GM19035 (cell line): Measurements from ENCODE around the gene ULBP1.
A peak's percentile ranks its signal among the peaks of the same experiment; 100 is the strongest.
"Not testable (repeated sequence)": the region's sequence is repeated elsewhere in the genome, so short reads cannot be mapped to it uniquely, and the experiment has no call there.

Experiments
- ATAC-seq: cut with Tn5 transposase; IDR thresholded peaks from one replicate; pipeline ENCODE4 v1.9.1; 2021; ENCODE audit not compliant: unreplicated experiment

The ULBP1 gene

DNA sequence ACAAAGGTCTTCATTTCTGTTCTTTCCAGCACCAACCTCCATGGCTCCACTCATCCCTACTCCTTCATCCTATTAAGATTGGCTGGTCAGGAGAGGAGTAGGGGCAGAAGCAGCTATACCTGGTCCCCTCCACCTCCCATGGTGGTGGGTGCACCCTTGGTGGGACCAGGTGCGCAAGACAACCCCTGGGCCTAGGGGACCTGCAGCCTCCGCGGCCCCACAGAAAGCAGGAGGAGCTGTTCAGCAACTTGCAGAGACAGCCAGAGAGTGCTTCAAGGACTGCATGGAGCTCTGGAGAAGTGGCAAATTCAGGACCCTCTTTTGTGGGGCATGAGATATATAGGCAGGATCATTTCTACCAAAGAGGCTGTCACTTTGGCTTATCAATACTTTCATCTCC, 12.1 kb upstream of the ULBP1 start:
- no peak for ATAC-seq

DNA sequence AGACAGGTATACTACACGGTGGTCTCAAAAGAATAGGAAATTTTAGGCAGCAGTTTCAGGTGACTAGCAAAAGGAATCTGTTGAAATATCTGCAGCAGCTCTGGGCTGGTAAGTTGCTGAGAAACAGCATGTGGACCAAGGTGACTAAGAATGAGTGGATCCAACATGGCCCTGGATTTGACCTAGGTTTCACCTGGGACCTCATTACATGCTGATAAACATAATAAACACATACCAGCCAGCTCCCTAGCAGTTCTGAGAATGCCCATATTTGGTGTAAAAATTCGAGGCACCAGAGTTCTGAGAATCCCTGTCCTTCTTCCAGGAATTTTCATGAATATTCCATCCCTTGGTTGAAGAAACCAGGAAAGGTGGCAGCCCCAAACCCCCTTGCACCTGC, 10.4 kb upstream of the ULBP1 start:
- not testable (repeated sequence) for ATAC-seq

DNA sequence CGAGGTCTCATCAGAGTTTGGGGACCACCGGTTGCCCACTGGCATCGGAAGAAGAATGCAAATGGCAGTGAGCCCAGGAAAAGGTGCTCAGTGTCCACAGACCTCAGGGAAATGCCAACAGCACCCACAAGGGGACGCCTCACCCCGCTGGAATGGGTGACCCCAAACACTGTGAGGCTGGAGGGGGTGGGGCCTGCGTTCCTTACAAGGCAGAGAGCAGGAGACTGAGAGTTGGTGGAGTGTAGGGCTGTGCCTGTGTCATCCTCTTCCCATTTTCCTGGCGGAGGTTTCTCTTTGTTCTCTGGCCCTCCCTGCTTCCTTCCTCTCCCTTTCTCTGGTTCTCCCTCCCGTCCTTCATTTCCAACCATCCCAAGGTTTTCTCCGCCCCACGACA, 9.8 kb upstream of the ULBP1 start:
- ATAC-seq, result not testable (repeated sequence)

DNA sequence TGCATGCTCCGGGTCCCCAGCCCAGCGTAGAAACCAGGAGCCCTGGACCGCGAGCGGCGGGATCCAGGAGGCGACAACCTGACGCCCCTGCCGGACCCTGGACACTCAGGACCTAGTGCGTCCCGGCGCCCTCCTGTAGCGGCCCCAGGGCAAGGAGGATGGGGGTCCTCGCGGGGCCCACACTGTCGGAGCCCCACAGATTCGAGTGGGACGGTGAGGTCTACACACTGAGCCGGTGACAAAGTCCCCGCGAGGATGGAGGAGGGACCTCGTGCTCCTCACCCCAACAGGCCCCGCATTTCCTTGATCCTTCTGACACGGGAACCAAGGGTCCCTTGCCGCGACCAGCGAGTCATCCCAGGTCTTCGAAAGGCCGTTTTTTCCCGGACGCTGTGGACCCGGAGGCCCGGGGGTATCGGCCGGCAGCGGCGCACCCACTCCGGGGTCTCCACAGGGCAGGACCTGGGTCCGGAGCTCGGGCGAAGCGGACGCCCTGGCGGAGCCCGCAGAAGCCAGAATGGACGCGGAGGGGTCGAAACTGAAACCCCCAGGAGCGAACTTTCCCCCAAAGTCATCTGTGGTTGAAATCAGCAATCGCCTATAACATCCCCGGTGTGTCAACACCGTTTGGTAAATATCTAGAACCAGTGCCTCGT, 9.3 kb upstream of the ULBP1 start:
- ATAC-seq, result not testable (repeated sequence)

DNA sequence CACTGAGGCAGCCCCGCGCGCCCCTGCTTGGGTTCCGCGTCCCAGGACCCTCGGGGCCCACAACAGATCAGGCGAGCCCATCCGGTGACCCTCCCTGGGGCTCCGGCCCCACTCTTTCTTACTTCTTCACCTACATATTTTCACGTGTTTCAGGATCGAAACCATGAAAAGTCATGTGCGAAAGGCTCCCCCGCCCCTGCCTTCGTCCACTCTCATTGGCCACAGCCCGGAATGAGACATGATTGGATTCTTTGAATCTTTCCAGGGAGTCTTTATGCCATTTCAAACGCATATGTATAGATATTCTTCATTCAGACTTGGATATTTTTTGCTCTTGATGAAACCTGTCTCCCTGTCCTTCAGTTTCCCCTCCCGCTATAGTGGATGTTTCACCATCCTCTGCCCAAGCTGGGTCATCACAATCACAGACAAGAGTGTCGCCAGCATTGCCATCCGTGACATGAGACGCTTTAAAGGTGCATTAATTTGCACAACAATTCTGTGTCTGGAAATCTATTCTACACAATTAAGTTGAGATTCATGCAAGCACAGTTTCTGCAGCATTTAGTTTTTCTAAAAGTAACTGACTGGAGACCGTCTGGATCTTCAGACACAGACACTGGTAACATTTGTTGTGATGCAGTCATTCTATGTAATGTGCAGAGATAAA, 8.6 kb upstream of the ULBP1 start:
- not testable (repeated sequence) for ATAC-seq

DNA sequence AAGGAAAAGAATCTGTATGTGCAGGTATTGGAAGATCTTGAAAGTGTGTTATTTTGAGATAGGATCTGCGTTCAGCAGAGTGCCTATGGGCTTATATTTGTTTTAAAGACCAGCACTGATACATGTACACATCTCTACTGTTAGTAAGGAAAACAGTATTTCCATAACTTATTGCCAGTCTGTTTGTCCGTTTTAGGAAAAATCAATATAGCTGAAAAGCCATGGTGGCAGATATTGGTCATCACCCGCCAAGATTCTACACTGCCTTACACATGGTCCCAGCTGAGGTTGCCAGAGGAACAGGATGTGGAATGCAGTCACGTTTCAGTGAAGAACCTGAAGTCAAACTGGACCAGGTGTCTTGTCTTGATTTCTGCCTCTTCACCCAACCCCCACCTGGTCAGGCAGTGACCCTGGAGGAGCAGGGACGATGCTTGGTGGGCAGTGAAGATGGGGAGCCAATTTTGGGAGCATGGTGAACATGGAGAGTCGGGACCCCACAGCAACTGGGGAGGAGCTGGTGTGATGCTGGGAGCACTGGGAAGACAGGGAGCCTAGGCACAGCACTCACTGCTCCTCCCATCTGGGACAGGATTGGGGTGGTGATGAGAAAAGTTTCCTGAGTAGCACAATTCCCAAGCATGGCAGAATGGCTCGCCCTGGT, 8.0 kb upstream of the ULBP1 start:
- ATAC-seq, result not testable (repeated sequence)

DNA sequence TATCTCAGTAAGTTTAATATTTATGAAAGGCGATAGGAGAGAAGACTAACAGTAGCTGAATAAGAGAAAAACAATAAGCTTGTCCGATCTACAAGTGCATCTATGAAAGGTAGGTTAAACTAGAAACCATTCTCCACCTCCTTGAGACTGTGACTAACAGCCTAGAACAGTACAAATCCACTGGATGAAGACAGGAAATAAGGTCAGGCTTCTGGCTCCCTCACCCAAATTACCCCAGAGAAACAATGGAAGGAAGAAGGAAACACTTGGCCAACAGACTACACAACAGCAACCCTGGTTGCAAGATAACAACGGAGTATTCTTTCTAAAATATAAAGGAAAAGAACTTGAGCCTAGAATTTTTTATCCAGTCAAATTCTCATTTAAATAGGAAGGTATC, 5.6 kb upstream of the ULBP1 start:
- not testable (repeated sequence) for ATAC-seq

DNA sequence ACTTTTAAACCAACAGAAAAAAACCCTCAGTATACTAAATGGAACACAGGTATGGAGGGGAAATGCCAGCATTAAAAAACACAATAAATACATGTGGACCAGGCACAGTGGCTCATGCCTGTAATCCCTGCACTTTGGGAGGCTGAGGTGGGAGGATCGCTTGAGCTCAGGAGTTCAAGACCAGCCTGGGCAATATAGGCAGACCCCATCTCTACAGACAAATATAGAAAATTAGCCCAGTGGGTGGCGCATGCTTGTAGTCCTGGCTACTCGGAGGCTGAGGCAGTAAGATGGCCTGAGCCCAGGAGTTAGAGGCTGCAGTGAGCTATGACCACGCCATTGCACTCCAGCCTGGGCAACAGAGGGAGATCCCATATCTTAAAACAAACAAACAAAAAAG, 3.9 kb upstream of the ULBP1 start:
- ATAC-seq, result not testable (repeated sequence)

DNA sequence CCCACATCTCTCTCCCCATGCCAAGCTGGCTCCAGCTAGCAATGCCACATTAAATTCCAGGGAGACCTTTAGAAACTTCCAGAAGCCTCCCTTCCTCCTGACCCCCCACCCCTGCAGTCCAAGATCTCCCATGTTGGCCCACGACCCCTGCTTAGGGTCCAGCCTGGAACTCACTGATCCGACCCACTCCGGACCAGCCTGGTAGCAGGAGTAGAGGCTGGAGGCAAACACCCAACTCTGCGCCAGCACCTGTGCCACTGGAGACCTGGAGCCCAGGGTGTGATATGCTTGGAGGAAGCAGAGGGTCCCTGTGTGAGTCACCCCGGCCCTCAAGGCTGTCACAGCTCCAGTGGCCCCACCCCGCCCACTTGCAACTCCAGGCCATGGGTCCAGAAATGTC, 3.3 kb upstream of the ULBP1 start:
- no peak for ATAC-seq

DNA sequence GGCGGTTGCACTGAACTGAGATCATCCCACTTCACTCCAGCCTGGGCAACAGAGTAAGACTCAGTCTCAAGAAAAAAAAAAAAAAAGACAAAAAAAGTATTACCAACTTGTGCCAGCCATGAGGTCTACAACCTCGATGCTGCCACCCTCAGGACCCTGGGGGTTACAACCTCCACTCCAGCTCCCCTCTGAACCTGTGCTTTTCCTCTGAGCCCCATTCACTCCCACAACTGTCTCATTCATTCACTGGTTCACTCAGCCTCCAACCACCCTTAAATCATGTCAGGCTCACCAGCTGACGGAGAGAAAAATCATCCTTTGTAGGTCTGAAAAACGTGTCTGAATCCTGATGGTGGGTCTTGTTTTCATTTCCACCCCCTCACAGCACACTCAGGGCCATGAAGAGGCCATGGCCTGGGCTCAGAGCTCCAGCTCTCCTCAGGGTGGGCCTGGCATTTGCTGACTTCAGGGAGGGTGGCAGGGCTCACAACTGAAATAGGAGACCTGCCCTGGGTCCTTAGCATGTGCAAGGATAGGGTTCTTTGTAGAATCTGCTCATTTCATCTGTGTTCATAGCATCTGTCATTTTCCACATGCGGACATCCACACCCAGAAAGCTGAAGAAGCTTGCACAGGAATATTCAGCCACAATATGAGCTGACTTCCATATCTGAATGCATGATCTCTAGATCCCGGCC, 1.9 kb upstream of the ULBP1 start:
- ATAC-seq, result no peak

DNA sequence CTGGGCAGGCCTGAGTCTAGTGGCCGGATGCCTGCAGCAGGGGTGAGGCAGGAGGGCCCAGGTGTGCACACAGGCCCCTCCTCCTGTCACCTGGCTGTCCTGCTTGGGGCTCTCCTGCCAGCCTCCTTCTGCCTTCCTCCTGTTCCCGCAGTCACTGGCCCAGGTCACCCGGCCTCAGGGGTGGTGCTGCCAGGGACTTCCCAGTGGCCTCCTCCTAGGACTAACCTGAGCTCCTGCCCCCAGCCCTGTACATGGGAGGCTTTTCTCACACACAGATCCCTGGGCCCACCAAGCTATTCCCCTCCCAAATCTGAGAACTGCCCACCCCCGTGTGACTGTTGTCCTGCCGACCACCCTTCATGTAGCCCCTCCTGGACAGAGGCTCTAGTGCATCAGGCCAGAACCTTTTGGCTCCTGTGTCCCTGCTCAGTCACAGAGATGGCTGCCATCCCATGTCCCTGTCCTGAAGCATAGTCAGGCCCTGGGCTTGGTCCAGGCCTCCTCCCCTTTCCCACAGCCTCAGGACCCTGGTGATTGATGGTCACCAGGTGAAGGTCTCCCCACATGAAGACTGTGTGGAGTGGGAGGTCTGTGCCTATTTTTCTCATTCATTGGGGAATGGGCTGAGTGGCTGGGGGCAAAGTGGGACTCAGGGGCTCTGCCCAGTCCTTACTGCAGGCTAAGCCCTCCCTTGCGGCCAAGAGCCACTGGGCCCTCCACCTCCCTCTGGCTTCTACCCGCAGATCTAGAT, 1.1 kb upstream of the ULBP1 start:
- ATAC-seq, result no peak

DNA sequence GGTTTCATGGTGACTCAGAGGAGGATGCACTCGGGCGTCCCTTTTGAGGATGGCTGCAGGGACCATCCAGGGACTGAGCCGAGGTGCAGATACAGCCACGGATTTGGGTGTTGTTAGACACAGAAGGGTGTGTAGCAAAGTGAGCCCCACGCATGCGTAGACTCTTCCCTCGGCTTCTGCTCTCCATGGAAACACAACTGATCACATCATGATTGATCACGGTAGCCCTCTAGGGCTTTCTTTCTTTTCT, 606 bp upstream of the ULBP1 start:
- ATAC-seq, result peak; percentile 27

DNA sequence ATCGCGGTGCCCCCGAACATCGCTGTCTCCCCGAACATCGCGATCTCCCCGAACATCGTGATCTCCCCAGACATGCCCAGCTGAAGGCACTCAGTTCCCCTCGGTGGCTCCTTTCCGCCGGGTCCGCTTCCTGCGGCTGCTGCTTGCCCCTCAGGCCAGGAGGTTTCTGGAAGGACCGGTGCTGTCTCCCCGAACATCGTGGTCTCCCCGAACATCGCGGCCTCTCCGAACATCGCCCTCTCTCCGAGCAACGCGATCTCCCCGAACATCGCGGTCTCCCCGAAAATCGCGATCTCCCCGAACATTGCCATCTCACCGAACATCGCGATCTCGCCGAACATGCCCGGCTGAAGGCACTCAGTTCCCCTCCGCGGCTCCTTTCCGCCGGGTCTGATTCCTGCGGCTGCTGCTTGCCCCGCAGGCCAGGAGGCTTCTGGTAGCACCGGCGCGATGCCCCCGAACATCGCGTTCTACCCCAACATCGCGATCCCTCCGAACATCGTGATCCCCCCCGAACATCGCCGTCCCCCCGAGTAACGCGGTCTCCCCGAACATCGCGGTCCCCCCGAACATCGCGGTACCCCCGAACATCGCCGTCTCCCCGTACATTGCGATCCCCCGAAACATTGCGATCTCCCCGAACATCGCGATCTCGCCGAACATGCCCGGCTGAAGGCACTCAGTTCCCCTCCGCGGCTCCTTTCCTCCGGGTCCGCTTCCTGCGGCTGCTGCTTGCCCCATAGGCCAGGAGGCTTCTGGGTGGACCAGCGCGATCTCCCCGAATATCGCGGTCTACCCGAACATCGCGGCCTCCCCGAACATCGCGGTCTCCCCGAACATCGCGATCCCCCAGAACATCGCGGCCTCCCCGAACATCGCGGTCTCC, 808 bp downstream of the ULBP1 start:
- no peak for ATAC-seq

DNA sequence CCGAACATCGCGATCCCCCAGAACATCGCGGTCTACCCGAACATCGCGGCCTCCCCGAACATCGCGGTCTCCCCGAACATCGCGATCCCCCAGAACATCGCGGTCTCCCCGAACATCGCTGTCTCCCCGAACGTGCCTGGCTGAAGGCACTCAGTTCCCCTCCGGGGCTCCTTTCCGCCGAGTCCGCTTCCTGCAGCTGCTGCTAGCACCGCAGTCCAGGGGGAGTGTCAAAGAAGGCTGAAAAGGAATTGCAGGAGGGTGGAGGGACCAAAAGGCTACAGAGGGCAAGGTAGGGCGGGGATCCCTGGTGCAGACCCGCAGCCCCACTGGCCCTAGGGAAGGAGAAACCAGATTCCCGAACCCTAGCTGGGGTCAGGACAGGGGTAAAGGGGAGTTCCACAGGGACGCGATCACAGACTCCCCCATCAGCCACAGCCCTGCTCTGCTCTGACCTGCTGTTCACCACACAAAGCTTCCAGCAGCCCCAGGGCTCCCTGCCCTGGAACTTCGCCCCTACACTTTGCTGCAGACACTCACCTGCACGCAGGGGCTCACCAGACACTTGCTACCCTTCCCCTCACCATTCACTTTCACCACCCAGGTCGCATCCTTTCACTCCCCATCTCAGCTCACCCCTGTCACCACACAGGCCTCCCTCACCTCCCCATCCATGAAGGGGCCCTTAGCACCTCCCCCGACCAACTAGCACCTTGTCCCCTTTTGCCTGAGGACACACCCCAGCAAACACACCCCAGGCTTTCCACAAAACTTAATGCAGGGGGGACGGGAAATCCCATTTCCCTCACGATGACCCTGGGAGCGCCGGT, 1.7 kb downstream of the ULBP1 start:
- no peak for ATAC-seq

DNA sequence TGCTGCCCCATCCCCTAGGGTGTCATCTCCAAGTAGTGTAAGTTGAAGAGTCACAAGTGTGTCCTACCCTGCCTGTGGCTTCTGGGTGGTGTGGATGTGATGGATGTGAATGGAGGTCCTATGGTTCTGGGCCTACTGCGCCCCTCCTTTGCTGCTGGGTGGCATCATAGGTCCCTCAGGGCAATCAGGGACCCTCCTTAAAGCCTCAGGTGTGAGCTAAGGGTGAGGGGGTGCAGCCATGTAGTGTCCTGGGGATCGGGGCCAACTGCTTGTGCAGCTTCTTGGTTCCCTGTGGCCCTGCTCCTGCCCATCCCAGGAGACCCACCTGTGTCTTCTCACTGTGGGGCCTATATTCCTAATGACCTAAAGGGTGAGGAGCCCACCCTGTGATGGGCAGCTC, 2.6 kb downstream of the ULBP1 start:
- not testable (repeated sequence) for ATAC-seq

DNA sequence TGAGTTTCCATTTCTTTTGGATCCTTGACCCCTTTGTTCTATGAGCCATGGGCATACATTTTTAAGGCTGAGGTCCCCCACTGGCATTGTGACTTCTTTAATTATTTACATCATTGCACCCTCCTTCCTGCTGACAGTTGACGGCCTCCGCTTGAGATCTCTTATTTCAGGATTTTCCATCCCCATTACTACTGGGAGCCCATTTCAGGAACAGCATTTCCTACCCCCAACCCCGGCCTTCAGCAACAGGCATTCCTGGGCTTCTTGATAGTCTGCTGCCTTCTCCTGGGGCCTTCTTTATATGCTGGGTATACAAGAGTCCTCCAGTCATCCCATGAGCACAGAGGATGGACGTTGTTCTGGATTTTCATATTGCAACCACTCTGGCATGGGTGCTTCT, 3.8 kb downstream of the ULBP1 start:
- no peak for ATAC-seq

DNA sequence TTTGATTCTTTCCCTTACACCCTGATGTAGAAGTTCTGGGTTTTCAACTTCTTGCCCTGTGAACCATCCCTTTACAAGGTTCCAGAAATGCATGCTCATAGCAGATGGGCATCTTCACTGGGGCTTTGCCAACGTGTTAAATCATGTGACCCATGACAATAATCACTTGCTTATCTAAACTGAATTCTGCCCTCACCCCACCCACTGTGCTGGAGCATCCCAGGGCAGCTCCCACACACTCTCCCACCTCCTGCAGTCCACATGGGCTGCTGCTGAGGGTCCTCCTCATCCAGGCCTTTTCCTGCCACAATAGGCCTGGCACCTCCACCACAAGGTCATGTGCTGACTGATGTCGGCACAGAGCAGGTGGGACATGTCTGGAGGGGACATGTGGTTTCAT, 4.3 kb downstream of the ULBP1 start:
- ATAC-seq, result not testable (repeated sequence)

DNA sequence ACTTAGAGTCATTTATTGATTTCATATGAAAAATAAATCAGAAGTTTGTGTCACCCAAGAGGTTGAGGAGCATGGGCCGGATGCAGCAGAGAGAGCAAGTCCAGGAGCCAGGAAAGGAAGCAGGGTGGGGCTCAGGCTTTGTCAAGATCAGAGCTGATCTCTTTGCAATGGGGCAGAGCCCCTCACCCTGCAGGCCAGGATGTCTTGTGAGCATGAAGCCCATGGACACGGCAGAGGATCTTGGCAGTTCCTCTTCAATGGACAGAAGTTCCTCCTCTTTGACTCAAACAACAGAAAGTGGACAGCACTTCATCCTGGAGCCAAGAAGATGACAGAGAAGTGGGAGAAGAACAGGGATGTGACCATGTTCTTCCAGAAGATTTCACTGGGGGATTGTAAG, 5.2 kb downstream of the ULBP1 start:
- not testable (repeated sequence) for ATAC-seq

DNA sequence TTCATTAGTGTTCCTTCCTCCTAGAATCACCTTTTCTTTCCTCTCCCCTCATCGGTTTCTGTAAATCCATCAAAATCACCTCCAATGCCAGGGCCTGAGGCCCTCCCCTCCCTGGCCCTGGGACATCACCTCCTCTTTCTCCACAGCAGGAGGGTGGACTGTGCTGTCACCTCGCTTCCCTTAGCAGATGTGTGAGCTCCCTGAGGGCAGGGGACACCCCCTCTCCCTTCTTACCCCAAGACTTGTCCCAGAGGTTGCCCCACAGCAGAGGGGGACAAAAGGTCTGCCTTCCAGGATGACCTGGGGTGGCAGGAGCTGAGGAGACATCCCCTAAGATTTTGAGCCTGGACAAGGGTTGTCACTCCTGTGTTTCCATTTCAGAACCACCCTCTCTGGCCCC, 5.9 kb downstream of the ULBP1 start:
- no peak for ATAC-seq
